Measurements from ENCODE around the gene P2RY8. TPM values are rescaled to one million over a fixed set of nuclear protein-coding genes. Genes with fewer than 3 reads are reported as not detected.

The P2RY8 gene
- total and polyA plus RNA-seq, 2 of the 4 experiments (the other 2 are of a cell fraction), result not detected

DNA sequence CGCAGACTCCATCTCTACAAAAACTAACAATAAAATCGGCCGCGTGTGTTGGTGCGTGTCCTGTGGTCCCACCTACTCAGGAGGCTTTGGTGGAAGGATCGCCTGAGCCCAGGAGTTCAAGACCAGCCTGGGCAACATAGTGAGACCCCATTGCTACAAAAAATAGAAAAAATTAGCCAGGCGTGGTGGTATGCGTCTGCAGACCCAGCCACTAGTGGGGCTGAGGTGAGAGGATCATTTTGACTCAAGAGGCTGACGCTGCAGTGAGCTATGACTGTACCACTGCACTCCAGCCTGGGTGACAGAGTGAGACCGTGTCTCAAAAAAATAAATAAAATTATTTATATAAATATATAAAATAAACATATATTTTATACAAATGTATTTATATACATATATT, 106.5 kb downstream of the P2RY8 start:
- Histone ChIP-seq H3K14ac (replicated peaks; ENCODE audit: low read depth, low read length) (no peak overlapping the region), H4K91ac (ENCODE audit: insufficient read depth, low read depth, low read length) (no peak overlapping the region), H2BK15ac (ENCODE audit: low read depth, low read length) (no peak overlapping the region), H3K4me2 (ENCODE audit: low read depth, low read length) (no peak overlapping the region), H4K8ac (ENCODE audit: low read depth in 2 of 2, low read length in 2 of 2) (no peak overlapping the region), H3K9me1 (ENCODE audit: insufficient read depth, low read length) (no peaks in the 10 kb centered on the region; the same call in 1 of the 2 replicates), H3K27me3 (ENCODE audit: control insufficient read depth, insufficient read depth, low read length) (no peaks in the 10 kb centered on the region), H3K4me1 (ENCODE audit: control insufficient read depth, insufficient read depth, low read length) (no peaks in the 10 kb centered on the region), H3K23ac (ENCODE audit: low read depth, low read length) (no peak overlapping the region), H2AFZ (replicated peaks; ENCODE audit: low read length, poor library complexity) (no peak overlapping the region), H3K18ac (ENCODE audit: low read depth, low read length) (no peak overlapping the region), H3K4ac (ENCODE audit: low read depth, low read length) (no peak overlapping the region), H3K79me1 (ENCODE audit: low read depth in 1 of 2, low read length in 2 of 2) (no peaks in the 10 kb centered on the region), H2BK20ac (ENCODE audit: low read depth, low read length) (no peak overlapping the region), H2BK120ac (ENCODE audit: low read depth, low read length) (no peak overlapping the region), H3K9ac (ENCODE audit: low read depth, low read length) (no peak overlapping the region), H3K27ac (ENCODE audit: insufficient read depth, low read length) (no peak overlapping the region), H3K56ac (ENCODE audit: extremely low read depth, insufficient read depth, low read length) (no peak overlapping the region), H4K20me1 (ENCODE audit: insufficient read depth, low read length) (no peaks in the 10 kb centered on the region; the same call in 1 of the 2 replicates), H2AK9ac (replicated peaks; ENCODE audit: low read depth, low read length, poor library complexity) (no peak overlapping the region), H3K9me3 (ENCODE audit: control insufficient read depth, insufficient read depth, low read length) (no peaks in the 10 kb centered on the region), H4K5ac (ENCODE audit: low read depth, low read length) (no peak overlapping the region), H3K36me3 (ENCODE audit: control insufficient read depth, insufficient read depth, low read length) (peaks cover 31% of the 10 kb centered on the region), H2BK5ac (ENCODE audit: low read depth, low read length, poor library complexity, severe bottlenecking) (no peak overlapping the region), H2AK5ac (ENCODE audit: low read depth, low read length) (no peak overlapping the region), H3K4me3 (ENCODE audit: insufficient read depth, low read depth, low read length) (no peak overlapping the region)
- intact Hi-C loops (cut with micrococcal nuclease), result no loop called here
- DNase-seq (no peak), ATAC-seq (ENCODE audit: low read depth) (no peak)
- dilution Hi-C loops (cut with HindIII; ENCODE audit: low sequenced_read_pairs, unreplicated experiment), result no loop called here
- BruUV-seq (replicated peaks), result no TSS peak
- in situ Hi-C loops (cut with MboI; ENCODE audit: low sequenced_read_pairs), result no loop called here
- ChIA-PET POLR2A (ENCODE audit: unreplicated experiment) (no interaction called here), CTCF (no interaction called here)
- no CpG with 5 or more reads among the region's 10 CpGs for WGBS, 2 experiments (ENCODE audit: extremely low coverage in 2 of 2, insufficient read length in 1 of 2)
- no peak for TF ChIP-seq NFE2L2 (IDR thresholded peaks at IDR 0.05; ENCODE audit: low read depth, low read length)
- TF ChIP-seq BHLHE40 (IDR thresholded peaks at IDR 0.05; ENCODE audit: low read depth, low read length), result no peak
- TF ChIP-seq MAFK (IDR thresholded peaks at IDR 0.05; ENCODE audit: low read depth, low read length), result no peak
- TF ChIP-seq, protein P1, sequence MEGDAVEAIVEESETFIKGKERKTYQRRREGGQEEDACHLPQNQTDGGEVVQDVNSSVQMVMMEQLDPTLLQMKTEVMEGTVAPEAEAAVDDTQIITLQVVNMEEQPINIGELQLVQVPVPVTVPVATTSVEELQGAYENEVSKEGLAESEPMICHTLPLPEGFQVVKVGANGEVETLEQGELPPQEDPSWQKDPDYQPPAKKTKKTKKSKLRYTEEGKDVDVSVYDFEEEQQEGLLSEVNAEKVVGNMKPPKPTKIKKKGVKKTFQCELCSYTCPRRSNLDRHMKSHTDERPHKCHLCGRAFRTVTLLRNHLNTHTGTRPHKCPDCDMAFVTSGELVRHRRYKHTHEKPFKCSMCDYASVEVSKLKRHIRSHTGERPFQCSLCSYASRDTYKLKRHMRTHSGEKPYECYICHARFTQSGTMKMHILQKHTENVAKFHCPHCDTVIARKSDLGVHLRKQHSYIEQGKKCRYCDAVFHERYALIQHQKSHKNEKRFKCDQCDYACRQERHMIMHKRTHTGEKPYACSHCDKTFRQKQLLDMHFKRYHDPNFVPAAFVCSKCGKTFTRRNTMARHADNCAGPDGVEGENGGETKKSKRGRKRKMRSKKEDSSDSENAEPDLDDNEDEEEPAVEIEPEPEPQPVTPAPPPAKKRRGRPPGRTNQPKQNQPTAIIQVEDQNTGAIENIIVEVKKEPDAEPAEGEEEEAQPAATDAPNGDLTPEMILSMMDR (conservative IDR thresholded peaks at IDR 0.05; ENCODE audit: low read depth, low read length), result no peak
- no peak for TF ChIP-seq CEBPB (IDR thresholded peaks at IDR 0.05; ENCODE audit: low read depth, low read length)
- TF ChIP-seq MXI1 (IDR thresholded peaks at IDR 0.05; ENCODE audit: borderline replicate concordance, low read depth, low read length), result no peak
- TF ChIP-seq, protein P2, sequence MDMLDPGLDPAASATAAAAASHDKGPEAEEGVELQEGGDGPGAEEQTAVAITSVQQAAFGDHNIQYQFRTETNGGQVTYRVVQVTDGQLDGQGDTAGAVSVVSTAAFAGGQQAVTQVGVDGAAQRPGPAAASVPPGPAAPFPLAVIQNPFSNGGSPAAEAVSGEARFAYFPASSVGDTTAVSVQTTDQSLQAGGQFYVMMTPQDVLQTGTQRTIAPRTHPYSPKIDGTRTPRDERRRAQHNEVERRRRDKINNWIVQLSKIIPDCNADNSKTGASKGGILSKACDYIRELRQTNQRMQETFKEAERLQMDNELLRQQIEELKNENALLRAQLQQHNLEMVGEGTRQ (IDR thresholded peaks at IDR 0.05; ENCODE audit: low read depth, low read length), result no peak
- TF ChIP-seq FOS (IDR thresholded peaks at IDR 0.05; ENCODE audit: low read depth, low read length), result no peak
- no peak for TF ChIP-seq POLR2A (IDR thresholded peaks at IDR 0.05; ENCODE audit: low read depth, low read length)
- no peak for TF ChIP-seq CHD1 (IDR thresholded peaks at IDR 0.05; ENCODE audit: low read depth, low read length)
- no peak for TF ChIP-seq RCOR1 (IDR thresholded peaks at IDR 0.05; ENCODE audit: insufficient replicate concordance, low read length)
- TF ChIP-seq ELK1 (IDR thresholded peaks at IDR 0.05; ENCODE audit: borderline replicate concordance, low read depth, low read length), result no peak
- no peak for TF ChIP-seq RFX5 (IDR thresholded peaks at IDR 0.05; ENCODE audit: low read depth, low read length)
- TF ChIP-seq MAZ (IDR thresholded peaks at IDR 0.05; ENCODE audit: borderline replicate concordance, low read depth, low read length), result no peak
- no peak for TF ChIP-seq SMC3 (IDR thresholded peaks at IDR 0.05; ENCODE audit: low read depth, low read length)
- no peak for TF ChIP-seq RAD21 (IDR thresholded peaks at IDR 0.05; ENCODE audit: low read length)
